GM21576 (cell line): ENCODE results near the gene SLFN13.
A peak's percentile ranks its signal among the peaks of the same experiment; 100 is the strongest.
"Not testable (repeated sequence)": the region's sequence is repeated elsewhere in the genome, so short reads cannot be mapped to it uniquely, and the experiment has no call there.

Experiments
- ATAC-seq: cut with Tn5 transposase; IDR thresholded peaks from one replicate; pipeline ENCODE4 v1.9.1; 2021; ENCODE audit warnings: mild to moderate bottlenecking, moderate library complexity; ENCODE audit not compliant: unreplicated experiment

The SLFN13 gene

GRCh38 chr17:35448214-35448898 lies at the start of gene SLFN13:
Gene SLFN13 (minus strand): TSS chr17:35448766. CDS start chr17:35445680, 3,086 bp downstream.
- peak; percentile 70 for ATAC-seq

GRCh38 chr17:35496451-35497290 lies 48.1 kb upstream of the SLFN13 start:
- ATAC-seq, result no peak

GRCh38 chr17:35493040-35493439 lies 44.5 kb upstream of the SLFN13 start:
- no peak for ATAC-seq

- ATAC-seq, result no peak
Measured at GRCh38 chr17:35491417-35491816, 42.9 kb upstream of the SLFN13 start.

GRCh38 chr17:35489944-35490343 lies 41.4 kb upstream of the SLFN13 start:
- ATAC-seq, result no peak

- no peak for ATAC-seq
Measured at GRCh38 chr17:35488991-35489390, 40.4 kb upstream of the SLFN13 start.

GRCh38 chr17:35486920-35487732 lies 38.6 kb upstream of the SLFN13 start:
- ATAC-seq, result no peak

- no peak for ATAC-seq
Measured at GRCh38 chr17:35479271-35479670, 30.7 kb upstream of the SLFN13 start.

GRCh38 chr17:35477248-35477647 lies 28.7 kb upstream of the SLFN13 start:
- no peak for ATAC-seq

- ATAC-seq, result no peak
Measured at GRCh38 chr17:35476283-35476820, 27.8 kb upstream of the SLFN13 start.

GRCh38 chr17:35468475-35468874 lies 19.9 kb upstream of the SLFN13 start:
- ATAC-seq, result no peak

GRCh38 chr17:35467824-35468223 lies 19.3 kb upstream of the SLFN13 start:
- ATAC-seq, result no peak

- peak; percentile 88 for ATAC-seq
Measured at GRCh38 chr17:35460354-35460851, 11.8 kb upstream of the SLFN13 start.

- ATAC-seq, result not testable (repeated sequence)
Measured at GRCh38 chr17:35454035-35454434, 5.5 kb upstream of the SLFN13 start.

GRCh38 chr17:35453171-35453570 lies 4.6 kb upstream of the SLFN13 start:
- no peak for ATAC-seq

- no peak for ATAC-seq
Measured at GRCh38 chr17:35449371-35449931, 885 bp upstream of the SLFN13 start.

- no peak for ATAC-seq
Measured at GRCh38 chr17:35448899-35449227, 297 bp upstream of the SLFN13 start.

GRCh38 chr17:35447499-35447898 lies 1.1 kb downstream of the SLFN13 start:
- ATAC-seq, result no peak

- ATAC-seq, result no peak
Measured at GRCh38 chr17:35438433-35438832, 10.1 kb downstream of the SLFN13 start.

GRCh38 chr17:35433075-35433894 lies 15.3 kb downstream of the SLFN13 start:
- ATAC-seq, result no peak
